ENCODE measurements around the gene NRG3.

The NRG3 gene

DNA sequence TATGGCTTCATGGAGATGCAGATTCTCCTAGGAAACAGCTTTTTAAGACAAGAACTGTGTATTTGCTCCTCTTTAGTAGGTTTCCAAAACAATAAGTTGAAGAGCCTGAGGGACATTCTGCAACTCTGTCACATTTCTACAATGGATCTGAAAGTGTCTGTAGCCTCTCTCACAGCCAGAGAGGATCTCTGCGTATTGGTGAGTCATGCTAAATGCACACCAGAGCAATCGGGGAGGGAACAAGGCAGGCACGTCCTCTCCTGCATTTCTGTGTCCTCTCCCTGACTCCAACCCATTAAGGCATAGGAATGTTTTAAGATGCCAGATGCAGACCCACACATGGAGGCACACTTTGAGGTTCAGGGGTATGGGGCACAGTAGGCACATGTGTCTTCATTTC is 1137.9 kb downstream of the NRG3 start:
- no peak for DNase-seq (ENCODE audit: low spot score)

DNA sequence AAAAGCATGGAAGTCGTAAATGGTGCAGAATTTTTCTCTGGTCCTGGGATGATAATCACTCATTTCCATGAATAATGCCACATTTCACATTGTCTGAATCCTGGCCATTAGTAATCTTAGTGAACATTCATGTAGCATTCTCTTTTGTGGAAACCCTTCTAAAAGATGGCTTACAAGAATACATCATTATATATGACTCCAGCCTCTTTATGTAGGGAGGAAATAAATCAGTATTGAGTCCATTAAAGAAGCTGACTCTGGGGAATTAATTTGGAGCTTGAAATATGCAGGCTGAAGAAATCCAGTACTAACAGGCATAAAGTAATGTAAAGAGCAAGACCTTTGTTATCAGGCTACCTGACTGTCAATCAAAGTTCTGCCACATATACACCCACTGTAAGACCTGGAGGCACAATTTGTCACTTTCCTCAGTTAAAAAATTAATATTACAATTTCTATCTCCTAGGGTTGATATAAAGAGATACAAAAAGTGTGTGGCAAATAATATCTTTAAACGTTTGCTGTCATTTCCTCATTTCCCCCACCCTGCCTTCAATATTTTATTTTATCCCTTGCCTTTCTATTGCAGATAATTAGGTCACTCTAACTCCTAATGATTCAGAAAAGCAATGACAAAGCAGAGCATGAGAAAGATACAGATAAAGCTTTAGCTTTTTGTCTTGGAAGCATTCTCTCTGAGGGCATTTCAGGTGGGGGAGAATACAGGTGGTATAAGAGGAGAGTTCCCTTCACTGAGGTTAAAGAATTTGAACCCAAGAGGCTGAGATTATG is 1142.3 kb downstream of the NRG3 start:
- no peak for DNase-seq (ENCODE audit: low spot score)

DNA sequence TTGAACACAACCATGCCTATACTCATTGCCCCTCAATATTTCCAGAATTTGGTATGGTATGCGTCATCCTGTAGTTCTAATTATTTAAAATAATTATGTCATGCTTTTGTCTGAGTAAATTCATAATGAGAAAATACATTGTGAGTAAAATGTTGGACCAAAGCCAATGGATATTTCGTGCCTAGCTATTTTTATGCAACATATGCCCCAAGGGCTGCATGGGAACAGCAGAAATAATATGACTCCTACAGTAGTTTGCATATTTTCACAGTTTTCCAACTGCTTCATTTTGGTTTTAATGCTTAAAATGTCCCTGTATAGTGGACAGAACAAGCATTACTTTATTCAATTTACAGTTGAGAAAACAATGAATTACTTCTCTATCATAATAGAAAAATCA is 1148.7 kb downstream of the NRG3 start:
- DNase-seq (ENCODE audit: low spot score): peak; percentile 1

All from kidney capillary endothelial cell (primary cell).